ENCODE measurements around the gene ATP6V0D1.

ATP6V0D1 gene

GRCh38 chr16:67445441-67445912 is 35.5 kb downstream of the ATP6V0D1 start:
- no peak for DNase-seq (ENCODE audit: low read depth, low spot score)

DNA sequence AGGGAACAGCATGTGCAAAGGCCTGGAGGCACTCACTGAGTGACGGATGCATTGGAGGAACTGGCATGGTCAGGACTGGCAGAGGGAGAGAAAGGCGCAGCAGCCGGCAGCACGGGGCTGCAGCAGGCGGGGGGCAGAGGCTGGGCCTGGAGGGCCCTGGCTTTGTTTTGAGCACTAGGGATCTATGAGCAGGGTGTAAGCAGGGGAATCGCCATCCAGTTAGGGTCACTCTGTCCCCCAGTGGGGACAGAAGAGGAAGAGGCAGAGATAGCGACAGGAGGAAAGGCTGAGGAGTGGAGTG is 35.9 kb downstream of the ATP6V0D1 start:
- no peak for DNase-seq (ENCODE audit: low read depth, low spot score)

DNA sequence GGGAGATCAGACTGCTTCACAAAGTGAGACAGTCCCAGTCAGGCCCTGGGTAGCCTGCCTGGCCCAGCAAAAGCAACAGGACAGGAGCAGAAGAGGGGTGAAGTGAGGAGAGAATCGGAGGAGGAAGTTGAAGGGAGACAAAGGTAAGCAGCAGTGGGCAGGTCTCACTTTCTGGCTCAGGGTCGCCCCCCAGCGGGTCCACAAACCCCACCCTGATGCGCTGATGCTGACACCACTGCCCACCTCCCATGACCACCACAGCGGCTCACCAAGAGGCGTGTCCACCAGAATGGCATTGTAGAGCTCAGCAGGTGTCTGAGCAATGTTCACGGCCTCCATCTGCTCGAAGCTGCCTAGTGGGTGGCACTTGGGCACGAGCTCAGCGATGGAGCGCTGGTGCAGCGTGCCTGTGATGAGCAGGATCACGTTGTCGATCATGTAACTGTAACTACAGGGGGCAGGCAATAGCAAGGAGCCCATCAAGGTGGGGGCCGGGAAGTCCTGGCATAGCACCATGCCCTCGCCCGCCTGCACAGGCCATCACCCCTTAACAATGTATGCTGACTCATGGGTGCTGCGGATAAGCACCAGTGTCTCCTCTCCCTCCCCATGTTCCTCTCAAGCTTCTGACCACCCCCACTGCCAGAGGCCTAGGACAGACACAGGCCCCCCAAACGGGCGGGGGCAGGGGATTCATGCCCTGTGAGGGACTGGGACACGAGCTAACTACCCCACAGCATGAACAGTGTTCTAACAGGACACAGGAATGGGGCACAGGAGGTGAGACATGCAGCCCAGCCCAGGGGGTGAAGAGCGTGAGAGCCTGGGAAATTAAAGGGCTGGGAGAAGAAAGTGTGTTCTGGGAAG is 36.5 kb downstream of the ATP6V0D1 start:
- DNase-seq (ENCODE audit: low read depth, low spot score), result no peak

GRCh38 chr16:67443265-67443664 is 37.7 kb downstream of the ATP6V0D1 start:
- no peak for DNase-seq (ENCODE audit: low read depth, low spot score)

DNA sequence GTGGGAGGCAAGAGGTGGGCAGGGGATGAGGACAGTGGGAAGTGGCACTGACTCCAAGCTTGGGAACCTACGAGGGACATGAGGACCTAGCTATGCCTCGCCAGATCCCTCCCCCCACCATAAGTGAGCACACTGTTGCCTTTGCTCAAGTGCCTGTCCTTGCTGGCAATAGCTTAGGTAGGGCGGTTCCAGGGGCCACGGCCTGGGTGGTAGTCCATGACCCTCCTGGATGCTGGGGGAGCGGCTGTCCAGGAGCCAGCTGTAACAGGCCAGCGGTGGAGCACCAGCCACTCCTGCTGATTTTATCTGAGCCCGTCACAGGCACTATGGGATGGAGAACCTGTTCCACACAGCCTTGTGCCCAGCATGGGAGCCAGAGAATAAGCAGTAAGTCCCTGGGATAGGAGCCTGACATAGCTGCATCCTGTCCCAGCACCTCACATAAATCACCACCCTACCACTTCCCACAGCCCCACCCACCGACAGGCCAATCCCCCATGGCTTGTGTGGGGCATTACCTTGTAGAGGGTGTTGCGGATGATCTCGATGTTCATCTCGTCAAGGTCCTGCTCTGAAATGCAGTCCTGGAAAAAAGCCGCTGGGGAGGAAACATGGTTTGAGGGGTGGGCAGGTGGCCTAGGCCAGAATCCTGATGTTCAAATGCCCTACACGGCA is 38.2 kb downstream of the ATP6V0D1 start:
- DNase-seq (ENCODE audit: low read depth, low spot score), result no peak

GRCh38 chr16:67441907-67442306 is 39.0 kb downstream of the ATP6V0D1 start:
- no peak for DNase-seq (ENCODE audit: low read depth, low spot score)

DNA sequence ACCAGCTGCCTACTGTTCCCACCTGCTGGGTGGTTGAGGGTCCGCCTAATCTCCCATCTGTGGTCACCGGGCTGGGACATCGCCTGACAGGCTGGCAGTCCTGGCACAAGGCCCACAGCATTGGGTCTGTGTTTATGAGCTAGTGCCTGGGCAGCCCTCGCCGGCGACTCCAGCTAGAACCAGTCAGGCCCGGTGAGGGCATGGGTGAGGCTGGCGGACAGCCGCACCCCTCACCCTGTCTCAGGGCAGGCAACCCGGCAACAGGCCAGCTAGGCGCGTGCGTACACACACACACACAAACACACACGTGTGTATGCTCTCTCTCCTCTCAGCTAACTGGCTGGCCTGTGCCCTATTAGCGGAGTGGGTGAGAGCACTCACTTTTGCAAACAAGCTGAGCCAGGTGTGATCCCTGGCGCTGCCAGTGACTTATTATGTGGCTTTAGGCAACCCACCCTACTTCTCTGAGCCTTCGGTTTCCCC is 39.6 kb downstream of the ATP6V0D1 start:
- no peak for DNase-seq (ENCODE audit: low read depth, low spot score)

- DNase-seq (ENCODE audit: low read depth, low spot score), result no peak
Measured at GRCh38 chr16:67438824-67439393, 42.0 kb downstream of the ATP6V0D1 start.

DNA sequence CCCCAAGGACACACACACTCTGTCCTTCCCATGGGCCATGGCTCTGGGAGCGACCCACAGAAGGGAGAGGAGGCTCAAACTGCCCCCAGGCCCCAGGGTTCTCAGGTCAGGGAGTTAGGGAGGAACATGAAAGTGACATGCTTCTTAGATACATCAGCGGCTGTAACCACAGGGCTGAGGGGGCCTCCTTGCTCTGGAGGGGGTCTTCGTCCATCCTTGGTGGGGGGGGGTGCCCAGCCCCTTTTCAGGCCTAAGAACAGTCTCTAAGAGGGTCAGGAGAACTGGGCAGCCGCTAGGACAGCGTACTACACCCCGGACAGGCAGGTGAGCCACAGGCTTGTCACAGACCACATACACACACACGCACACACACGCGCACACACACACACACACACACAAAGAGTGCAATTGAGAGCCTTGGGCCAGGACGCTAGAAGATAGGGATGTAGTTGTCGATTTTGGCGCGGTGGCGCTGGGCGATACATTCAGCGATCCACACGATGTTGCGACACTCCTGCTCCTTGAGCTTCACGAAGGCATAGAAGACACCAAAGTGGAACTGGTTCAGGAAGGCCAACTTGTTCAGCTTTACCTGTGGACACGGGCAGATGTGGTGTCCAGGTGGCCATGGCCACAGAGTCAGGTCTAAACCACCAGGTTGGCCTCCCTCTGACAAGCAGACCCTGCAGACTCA is 42.7 kb downstream of the ATP6V0D1 start:
- DNase-seq (ENCODE audit: low read depth, low spot score), result no peak

DNA sequence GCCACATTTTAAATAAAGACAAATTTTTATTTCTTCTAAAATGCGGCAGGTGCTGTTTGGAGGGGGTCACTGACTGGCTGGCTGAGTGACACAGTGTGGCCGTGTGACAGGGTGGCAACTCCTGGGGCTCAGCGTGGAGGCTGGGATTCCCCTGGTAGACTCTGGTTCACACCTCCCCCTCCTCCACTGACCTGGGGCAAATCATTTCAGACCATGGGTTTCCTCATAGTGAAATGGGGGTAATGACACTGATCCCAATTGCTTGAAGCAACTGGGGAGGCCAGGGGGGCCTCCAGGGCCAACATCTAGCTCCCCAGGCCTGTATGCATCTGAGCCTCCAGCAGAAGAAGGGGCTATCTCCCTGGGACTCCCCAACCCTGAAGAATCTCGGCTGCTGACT is 43.4 kb downstream of the ATP6V0D1 start:
- DNase-seq (ENCODE audit: low read depth, low spot score), result no peak

GRCh38 chr16:67436640-67437193 is 44.2 kb downstream of the ATP6V0D1 start:
- no peak for DNase-seq (ENCODE audit: low read depth, low spot score)

DNA sequence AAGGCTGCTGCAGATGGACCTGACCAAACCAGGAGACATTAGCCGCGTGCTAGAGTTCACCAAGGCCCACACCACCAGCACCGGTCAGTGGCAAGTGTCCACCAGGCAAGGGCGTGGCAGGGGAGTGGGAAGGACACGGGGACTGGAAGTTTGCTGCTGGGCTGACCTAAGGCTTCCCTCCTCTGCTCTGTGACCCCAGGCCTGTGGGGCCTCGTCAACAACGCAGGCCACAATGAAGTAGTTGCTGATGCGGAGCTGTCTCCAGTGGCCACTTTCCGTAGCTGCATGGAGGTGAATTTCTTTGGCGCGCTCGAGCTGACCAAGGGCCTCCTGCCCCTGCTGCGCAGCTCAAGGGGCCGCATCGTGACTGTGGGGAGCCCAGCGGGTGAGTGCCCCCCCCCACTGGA is 45.2 kb downstream of the ATP6V0D1 start:
- DNase-seq (ENCODE audit: low read depth, low spot score), result no peak

- no peak for DNase-seq (ENCODE audit: low read depth, low spot score)
Measured at GRCh38 chr16:67433131-67433719, 47.7 kb downstream of the ATP6V0D1 start.

GRCh38 chr16:67432506-67432890 is 48.5 kb downstream of the ATP6V0D1 start:
- no peak for DNase-seq (ENCODE audit: low read depth, low spot score)

- DNase-seq (ENCODE audit: low read depth, low spot score), result no peak
Measured at GRCh38 chr16:67431775-67432505, 49.0 kb downstream of the ATP6V0D1 start.

DNA sequence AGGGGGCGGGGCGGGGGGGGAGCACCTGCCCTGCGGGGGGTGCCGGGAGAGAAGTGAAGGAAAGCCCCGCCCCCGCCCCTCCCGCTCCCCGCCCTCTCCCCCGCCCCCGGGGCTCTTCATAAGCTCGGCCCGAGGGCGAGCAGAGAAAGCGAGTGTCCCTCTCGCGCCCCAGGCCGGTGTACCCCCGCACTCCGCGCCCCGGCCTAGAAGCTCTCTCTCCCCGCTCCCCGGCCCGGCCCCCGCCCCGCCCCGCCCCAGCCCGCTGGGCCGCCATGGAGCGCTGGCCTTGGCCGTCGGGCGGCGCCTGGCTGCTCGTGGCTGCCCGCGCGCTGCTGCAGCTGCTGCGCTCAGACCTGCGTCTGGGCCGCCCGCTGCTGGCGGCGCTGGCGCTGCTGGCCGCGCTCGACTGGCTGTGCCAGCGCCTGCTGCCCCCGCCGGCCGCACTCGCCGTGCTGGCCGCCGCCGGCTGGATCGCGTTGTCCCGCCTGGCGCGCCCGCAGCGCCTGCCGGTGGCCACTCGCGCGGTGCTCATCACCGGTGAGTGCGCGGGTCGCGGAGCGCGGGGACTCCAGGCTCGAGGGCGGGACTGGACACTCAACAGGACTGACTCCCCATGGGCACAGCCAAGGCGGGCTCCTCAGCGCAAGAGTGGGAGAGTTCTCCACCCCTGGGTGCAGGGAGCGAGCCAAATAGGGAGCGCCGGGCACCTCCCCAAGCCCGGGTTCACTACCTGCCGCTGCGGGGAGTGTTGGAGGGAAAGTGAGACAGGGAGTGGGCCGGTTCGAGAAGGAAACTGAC is 49.8 kb downstream of the ATP6V0D1 start, which contains the start of gene HSD11B2:
Gene HSD11B2, plus strand, starts transcription at position 145 of the 798 bp plus-strand sequence. Its CDS starts 128 bp downstream, at position 273.
- DNase-seq (ENCODE audit: low read depth, low spot score), result no peak

- no peak for DNase-seq (ENCODE audit: low read depth, low spot score)
Measured at GRCh38 chr16:67430504-67430976, 50.4 kb downstream of the ATP6V0D1 start.

DNA sequence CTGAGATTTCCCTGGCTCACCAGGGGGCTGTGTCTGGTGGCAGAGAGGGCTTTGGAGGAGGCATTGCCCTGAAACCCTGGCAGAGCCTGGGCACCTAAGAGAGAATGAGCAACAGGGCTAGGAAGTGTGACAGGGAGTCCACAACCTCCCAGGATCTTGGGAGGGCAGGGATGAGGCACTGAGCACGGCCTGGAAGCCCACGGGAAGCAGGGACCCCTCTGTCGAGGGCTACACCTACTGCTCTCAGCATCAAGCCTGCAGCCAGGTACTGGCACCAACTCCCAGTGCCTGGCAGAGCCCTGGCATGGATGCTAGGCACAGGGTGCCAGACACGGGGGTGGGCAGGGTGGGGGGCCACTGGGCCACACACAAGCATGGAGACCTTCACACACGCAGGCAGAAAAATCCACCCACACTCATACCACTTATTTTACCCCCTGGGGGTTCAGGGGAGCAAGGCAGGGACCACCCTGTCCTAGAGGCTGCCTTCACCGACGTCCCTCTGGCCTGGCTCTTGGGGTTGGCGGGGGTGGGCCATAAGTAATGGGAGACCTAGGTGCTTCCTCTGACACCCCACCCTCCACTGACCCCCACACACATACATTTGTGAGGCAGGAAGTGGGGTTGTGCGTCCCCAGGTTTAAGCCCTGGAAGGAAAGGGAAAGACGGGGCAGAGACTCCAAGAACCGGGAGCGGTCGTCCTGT is 51.0 kb downstream of the ATP6V0D1 start:
- DNase-seq (ENCODE audit: low read depth, low spot score), result no peak

All from smooth muscle cell of the brain vasculature (primary cell).